K562 treated with DMSO at 1 percent for 4 hours (cell line): ENCODE results near the gene PLEKHG1. TPM values are rescaled to one million over a fixed set of nuclear protein-coding genes. Genes with fewer than 3 reads are reported as not detected.

Experiments
- total RNA-seq: library from RNA; unstranded; fragments of 300-600 nt; gene quantifications from 2 replicates; pipeline ENCODE4 v1.2.3, GENCODE V29; 2022; ENCODE audit not compliant: insufficient read depth

PLEKHG1 gene
- not detected in 2 replicates for total RNA-seq

GRCh38 chr6:150599199-150600009, at the start of gene PLEKHG1:
Gene PLEKHG1 (plus strand): TSS chr6:150599885. CDS start chr6:150733682, 133,797 bp downstream.

Other genes with a start within 250 kb of the PLEKHG1 start
- not detected in 2 replicates for gene IYD, start 230.9 kb upstream of the PLEKHG1 start, total RNA-seq